HepG2 (cell line): Measurements from ENCODE around the gene RAPSN. TPM values are rescaled to one million over a fixed set of nuclear protein-coding genes. Genes with fewer than 3 reads are reported as not detected.

Experiments used
- ARNTL ChIP-seq: sonication (generic); formaldehyde crosslinking; IDR thresholded peaks from 2 replicates; pipeline ENCODE4 v1.4.0; 2020; ENCODE audit warnings: mild to moderate bottlenecking, missing genetic modification reagents
- CCDC6 ChIP-seq: sonication (generic); formaldehyde crosslinking; IDR thresholded peaks from 2 replicates; pipeline ENCODE4 v1.8.1; 2022; ENCODE audit warnings: mild to moderate bottlenecking, missing genetic modification reagents, moderate library complexity
- CEBPG ChIP-seq: IDR thresholded peaks from 2 replicates; pipeline ENCODE4 v1.6.1; 2016
- DRAP1 ChIP-seq: IDR thresholded peaks from 2 replicates; pipeline ENCODE4 v1.6.1; 2016; ENCODE audit warnings: missing genetic modification reagents, missing compliant biosample characterization
- ELF4 ChIP-seq: sonication (generic); formaldehyde crosslinking; IDR thresholded peaks from 2 replicates; pipeline ENCODE4 v1.5.0; 2020; ENCODE audit warnings: missing genetic modification reagents, mild to moderate bottlenecking, moderate library complexity, borderline replicate concordance
- EP300 ChIP-seq, 3 experiments: sonication (generic) in 1 of 3; formaldehyde crosslinking in 1 of 3; IDR thresholded peaks; 2 replicates each; pipeline versions ENCODE4 v1.5.1 to v1.6.1; 2011 to 2020; ENCODE audit warnings: low read depth in 2 of 3, low read length in 2 of 3, borderline replicate concordance in 1 of 3, improper control_type of control experiment in 1 of 3, mild to moderate bottlenecking in 1 of 3, missing genetic modification reagents in 1 of 3, moderate library complexity in 1 of 3
- FOXA1 ChIP-seq, 2 experiments: fragments of 450-650 bp in 1 of 2; sonication (generic) in 1 of 2; formaldehyde crosslinking in 1 of 2; IDR thresholded peaks; 2 replicates each; pipeline versions ENCODE4 v1.4.0 to v1.6.1; 2016 to 2020; ENCODE audit warnings: missing genetic modification reagents in 1 of 2
- FOXP4 ChIP-seq: sonication (generic); formaldehyde crosslinking; IDR thresholded peaks from 2 replicates; pipeline ENCODE4 v1.4.0; 2020; ENCODE audit warnings: missing genetic modification reagents
- GATAD2A ChIP-seq: IDR thresholded peaks from 2 replicates; pipeline ENCODE4 v1.6.1; 2016
- HCFC1 ChIP-seq: fragments of 150-350 bp; IDR thresholded peaks from 2 replicates; pipeline ENCODE4 v1.6.1; 2014; ENCODE audit warnings: low read depth, low read length
- HMG20A ChIP-seq: IDR thresholded peaks from 2 replicates; pipeline ENCODE4 v1.6.1; 2016; ENCODE audit warnings: borderline replicate concordance
- KDM1A ChIP-seq: IDR thresholded peaks from 2 replicates; pipeline ENCODE4 v1.6.1; 2016; ENCODE audit warnings: missing compliant biosample characterization
- KDM5A ChIP-seq: fragments of 200-600 bp; sonication (generic); IDR thresholded peaks from 2 replicates; pipeline ENCODE4 v1.7.0; 2018; ENCODE audit warnings: antibody characterized with exemption, mild to moderate bottlenecking, low read length, borderline replicate concordance
- NR2C2 ChIP-seq: sonication (generic); formaldehyde crosslinking; IDR thresholded peaks from 2 replicates; pipeline ENCODE4 v1.4.0; 2020; ENCODE audit warnings: missing genetic modification reagents, mild to moderate bottlenecking, moderate library complexity, borderline replicate concordance
- PHB2 ChIP-seq: fragments of 450-650 bp; IDR thresholded peaks from 2 replicates; pipeline ENCODE4 v1.6.1; 2018; ENCODE audit not compliant: partially characterized antibody
- PITX1 ChIP-seq: sonication (generic); formaldehyde crosslinking; IDR thresholded peaks from 2 replicates; pipeline ENCODE4 v1.5.1; 2020; ENCODE audit warnings: mild to moderate bottlenecking, missing genetic modification reagents
- POGZ ChIP-seq: sonication (generic); formaldehyde crosslinking; IDR thresholded peaks from 2 replicates; pipeline ENCODE4 v1.4.0; 2020; ENCODE audit warnings: mild to moderate bottlenecking, missing genetic modification reagents
- PPARG ChIP-seq: conservative IDR thresholded peaks from 2 replicates; pipeline ENCODE4 v1.6.1; 2016; ENCODE audit warnings: missing biosample characterization, missing genetic modification reagents
- RARA ChIP-seq: IDR thresholded peaks from 2 replicates; pipeline ENCODE4 v1.6.1; 2016; ENCODE audit warnings: missing genetic modification reagents, missing compliant biosample characterization
- RARG ChIP-seq: sonication (generic); formaldehyde crosslinking; IDR thresholded peaks from 2 replicates; pipeline ENCODE4 v1.4.0; 2020; ENCODE audit warnings: low read depth, mild to moderate bottlenecking, missing genetic modification reagents
- RCOR2 ChIP-seq: IDR thresholded peaks from 2 replicates; pipeline ENCODE4 v1.6.1; 2016; ENCODE audit warnings: missing biosample characterization, missing genetic modification reagents
- RXRA ChIP-seq: sonication (generic); formaldehyde crosslinking; IDR thresholded peaks from 2 replicates; pipeline ENCODE4 v1.5.1; 2020; ENCODE audit warnings: missing genetic modification reagents
- SP5 ChIP-seq: IDR thresholded peaks from 2 replicates; pipeline ENCODE4 v1.6.1; 2016; ENCODE audit warnings: low read depth, borderline replicate concordance
- ZBTB3 ChIP-seq: sonication (generic); formaldehyde crosslinking; IDR thresholded peaks from 2 replicates; pipeline ENCODE4 v1.4.0; 2020; ENCODE audit warnings: low read depth, mild to moderate bottlenecking, moderate library complexity, missing genetic modification reagents, borderline replicate concordance
- ZFX ChIP-seq: sonication (generic); formaldehyde crosslinking; IDR thresholded peaks from 2 replicates; pipeline ENCODE4 v1.4.0; 2020; ENCODE audit warnings: mild to moderate bottlenecking, low read depth, missing genetic modification reagents, moderate library complexity
- ZMYM3 ChIP-seq: sonication (generic); formaldehyde crosslinking; IDR thresholded peaks from 2 replicates; pipeline ENCODE4 v1.5.1; 2020; ENCODE audit warnings: mild to moderate bottlenecking, missing genetic modification reagents
- ZNF121 ChIP-seq: sonication (generic); formaldehyde crosslinking; IDR thresholded peaks from 2 replicates; pipeline ENCODE4 v1.5.0; 2020; ENCODE audit warnings: mild to moderate bottlenecking, missing genetic modification reagents
- ZNF264 ChIP-seq: sonication (generic); formaldehyde crosslinking; IDR thresholded peaks from 2 replicates; pipeline ENCODE4 v1.4.0; 2020; ENCODE audit warnings: missing genetic modification reagents
- ZNF292 ChIP-seq: sonication (generic); formaldehyde crosslinking; IDR thresholded peaks from 2 replicates; pipeline ENCODE4 v1.8.1; 2022; ENCODE audit warnings: mild to moderate bottlenecking, low read depth, missing genetic modification reagents, borderline replicate concordance
- ZNF460 ChIP-seq: sonication (generic); formaldehyde crosslinking; IDR thresholded peaks from 2 replicates; pipeline ENCODE4 v1.5.1; 2020; ENCODE audit warnings: missing genetic modification reagents, mild to moderate bottlenecking, borderline replicate concordance
- ZNF543 ChIP-seq: sonication (generic); formaldehyde crosslinking; IDR thresholded peaks from 2 replicates; pipeline ENCODE4 v1.4.0; 2020; ENCODE audit warnings: mild to moderate bottlenecking, missing genetic modification reagents
- ZNF788 ChIP-seq: sonication (generic); formaldehyde crosslinking; IDR thresholded peaks from 2 replicates; pipeline ENCODE4 v1.5.0; 2020; ENCODE audit warnings: mild to moderate bottlenecking, missing genetic modification reagents, borderline replicate concordance
- polyA plus RNA-seq, 8 experiments: library from polyadenylated mRNA; depleted of rRNA in 3 of 8; stranded (reverse) in 7 of 8; unstranded in 1 of 8; fragments of >200 nt; fragmentation: Illumina TruSeq in 4 of 8; extraction: Trizol in 4 of 8; gene quantifications; 2 replicates each; pipeline versions ENCODE4 v1.2.1 to v1.2.3, GENCODE V29; 2011 to 2016; ENCODE audit warnings: low read depth in 4 of 8, missing spikeins in 1 of 8, mixed read lengths in 1 of 8; ENCODE audit not compliant: insufficient read depth in 1 of 8
- total RNA-seq, 5 experiments: library from RNA; depleted of rRNA; stranded (reverse); fragments of >200 nt; fragmentation: Illumina TruSeq; extraction: Trizol; gene quantifications; 2 replicates each; pipeline ENCODE4 v1.2.3, GENCODE V29; 2016; ENCODE audit warnings: low read depth in 1 of 5

Gene RAPSN
- total and polyA plus RNA-seq, 2 of the 13 experiments (the other 11 are each of a cell fraction or from before 2014, with no cell fraction given), result 0.15 to 1.2 TPM

- peak; percentile 16; the same call in 1 of the 2 replicates for TF ChIP-seq ZNF788 (CRISPR knock-in tag)
- TF ChIP-seq SP5, result 0 out of 2 replicates have a peak, but pooled peaks have one; percentile 9
- no peak for TF ChIP-seq PPARG
- TF ChIP-seq GATAD2A (CRISPR knock-in tag), result peak; percentile 53
- TF ChIP-seq NR2C2 (CRISPR knock-in tag), result peak; percentile 35; the same call in 1 of the 2 replicates
- no peak for TF ChIP-seq ELF4 (CRISPR knock-in tag)
- no peak for TF ChIP-seq KDM5A
- no peak for TF ChIP-seq ARNTL (CRISPR knock-in tag)
- TF ChIP-seq ZNF264 (CRISPR knock-in tag), result peak; percentile 31; the same call in 1 of the 2 replicates
- peak; percentile 76; the same call in 1 of the 2 replicates for TF ChIP-seq ZNF121 (CRISPR knock-in tag)
- TF ChIP-seq HMG20A (CRISPR knock-in tag), result no peak
- no peak for TF ChIP-seq FOXA1 (IDR thresholded peaks at IDR 0.05)
- TF ChIP-seq FOXA1 (CRISPR knock-in tag; IDR thresholded peaks at IDR 0.05), result peak; percentile 63
- peak; percentile 34 for TF ChIP-seq ZNF460 (CRISPR knock-in tag)
- TF ChIP-seq PITX1 (CRISPR knock-in tag), result peak; percentile 58; the same call in 1 of the 2 replicates
- peak; percentile 31; the same call in 1 of the 2 replicates for TF ChIP-seq ZNF292 (CRISPR knock-in tag)
- TF ChIP-seq POGZ (CRISPR knock-in tag), result peak; percentile 78
- no peak for TF ChIP-seq ZFX
- TF ChIP-seq ZBTB3 (CRISPR knock-in tag), result peak; percentile 29; the same call in 1 of the 2 replicates
- no peak for TF ChIP-seq PHB2
- no peak for TF ChIP-seq ZNF543
- peak; percentile 34; the same call in 1 of the 2 replicates for TF ChIP-seq RARA
- no peak for TF ChIP-seq DRAP1 (CRISPR knock-in tag)
- peak; percentile 43; the same call in 1 of the 2 replicates for TF ChIP-seq FOXP4 (CRISPR knock-in tag)
- peak in 1 of 2 experiments; percentile 34; a peak in 1 of 4 replicates for TF ChIP-seq EP300 (IDR thresholded peaks at IDR 0.05; ENCODE audit: low read depth in 2 of 2, low read length in 2 of 2)
- no peak for TF ChIP-seq EP300 (CRISPR knock-in tag; IDR thresholded peaks at IDR 0.05; ENCODE audit: borderline replicate concordance)
- 0 out of 2 replicates have a peak, but pooled peaks have one; percentile 24 for TF ChIP-seq CCDC6 (CRISPR knock-in tag)
- TF ChIP-seq RXRA (CRISPR knock-in tag), result no peak
- TF ChIP-seq KDM1A, result peak; percentile 95
- peak; percentile 63 for TF ChIP-seq CEBPG (CRISPR knock-in tag)
- no peak for TF ChIP-seq HCFC1
- TF ChIP-seq ZMYM3 (CRISPR knock-in tag), result peak; percentile 100
- TF ChIP-seq RARG (CRISPR knock-in tag), result no peak
- TF ChIP-seq RCOR2, result peak; percentile 85
These were observed 8.9 kb downstream of the RAPSN start (continued) for GRCh38 chr11:47440054-47440476.
